K562 (cell line): ENCODE data around the gene DNM1. TPM values are rescaled to one million over a fixed set of nuclear protein-coding genes. Genes with fewer than 3 reads are reported as not detected.

Experiments used
- CBFB ChIP-seq: sonication (generic); formaldehyde crosslinking; IDR thresholded peaks from 2 replicates; pipeline ENCODE4 v1.4.0; 2020; ENCODE audit warnings: mild to moderate bottlenecking, missing genetic modification reagents
- ELK3 ChIP-seq: fragments of 450-650 bp; formaldehyde crosslinking; IDR thresholded peaks from 2 replicates; pipeline ENCODE4 v1.4.0; 2020; ENCODE audit warnings: mild to moderate bottlenecking
- HSF4 ChIP-seq: fragments of 250-450 bp; sonication (Bioruptor Pico); IDR thresholded peaks from 2 replicates; pipeline ENCODE4 v2.1.2; 2022; ENCODE audit warnings: mild to moderate bottlenecking, moderate library complexity, borderline replicate concordance
- MAFG ChIP-seq: fragments of 450-650 bp; conservative IDR thresholded peaks from 2 replicates; pipeline ENCODE4 v1.6.1; 2016; ENCODE audit warnings: missing genetic modification characterization, missing compliant biosample characterization
- MCM5 ChIP-seq: fragments of 450-650 bp; IDR thresholded peaks from 2 replicates; pipeline ENCODE4 v1.6.1; 2016; ENCODE audit warnings: low read depth
- MLLT1 ChIP-seq, 2 experiments: fragments of 450-650 bp; IDR thresholded peaks; 2 replicates each; pipeline ENCODE4 v1.6.1; 2016
- MTA2 ChIP-seq: fragments of 450-650 bp; IDR thresholded peaks from 2 replicates; pipeline ENCODE4 v1.6.1; 2016; ENCODE audit warnings: low read depth
- NCOA4 ChIP-seq: fragments of 450-650 bp; IDR thresholded peaks from 2 replicates; pipeline ENCODE4 v1.6.1; 2018; ENCODE audit warnings: mild to moderate bottlenecking; ENCODE audit not compliant: partially characterized antibody
- NCOA6 ChIP-seq: fragments of 450-650 bp; IDR thresholded peaks from 2 replicates; pipeline ENCODE4 v1.6.1; 2017; ENCODE audit warnings: mild to moderate bottlenecking
- NR2F6 ChIP-seq: fragments of 450-650 bp; formaldehyde crosslinking; IDR thresholded peaks from 2 replicates; pipeline ENCODE4 v1.4.0; 2020; ENCODE audit warnings: mild to moderate bottlenecking
- PHF20 ChIP-seq: fragments of 450-650 bp; IDR thresholded peaks from 2 replicates; pipeline ENCODE4 v1.6.1; 2018; ENCODE audit not compliant: partially characterized antibody
- RCOR1 ChIP-seq, 2 experiments: IDR thresholded peaks; 2 replicates each; pipeline ENCODE4 v1.6.1; 2012; ENCODE audit warnings: low read depth in 2 of 2, low read length in 2 of 2, borderline replicate concordance in 1 of 2, improper control_type of control experiment in 1 of 2
- RREB1 ChIP-seq: fragments of 250-450 bp; sonication (Bioruptor Pico); IDR thresholded peaks from 2 replicates; pipeline ENCODE4 v1.4.0; 2020
- SLC30A9 ChIP-seq: fragments of 250-450 bp; sonication (Bioruptor Pico); IDR thresholded peaks from 2 replicates; pipeline ENCODE4 v1.8.0; 2022; ENCODE audit warnings: mild to moderate bottlenecking, moderate library complexity
- SMAD2 ChIP-seq: fragments of 150-350 bp; IDR thresholded peaks from 2 replicates; pipeline ENCODE4 v1.6.1; 2014; ENCODE audit warnings: low read depth, mild to moderate bottlenecking, low read length
- USF1 ChIP-seq: sonication (generic); formaldehyde crosslinking; IDR thresholded peaks from 2 replicates; pipeline ENCODE4 v1.9.0; 2022; ENCODE audit warnings: mild to moderate bottlenecking, missing genetic modification reagents
- ZFX ChIP-seq: sonication (generic); formaldehyde crosslinking; IDR thresholded peaks from 2 replicates; pipeline ENCODE4 v1.8.0; 2022; ENCODE audit warnings: mild to moderate bottlenecking, missing genetic modification reagents, moderate library complexity
- ZKSCAN3 ChIP-seq: fragments of 250-450 bp; sonication (Bioruptor Pico); IDR thresholded peaks from 2 replicates; pipeline ENCODE4 v1.4.0; 2020
- ZNF143 ChIP-seq: sonication (generic); formaldehyde crosslinking; IDR thresholded peaks from 2 replicates; pipeline ENCODE4 v1.9.0; 2022; ENCODE audit warnings: mild to moderate bottlenecking, missing genetic modification reagents
- ZNF253 ChIP-seq: fragments of 250-450 bp; sonication (Bioruptor Pico); conservative IDR thresholded peaks from 2 replicates; pipeline ENCODE4 v1.6.1; 2021; ENCODE audit warnings: mild to moderate bottlenecking
- ZNF436 ChIP-seq: fragments of 250-450, 450-650 bp; sonication (Bioruptor Pico); formaldehyde crosslinking; IDR thresholded peaks from 2 replicates; pipeline ENCODE4 v1.7.0; 2020; ENCODE audit warnings: mild to moderate bottlenecking
- polyA plus RNA-seq, 8 experiments: library from polyadenylated mRNA; depleted of rRNA in 4 of 8; stranded (reverse) in 5 of 8; unstranded in 3 of 8; fragments of >200 nt; fragmentation: Nextera tagmentation in 2 of 8; fragmentation: Illumina TruSeq in 1 of 8; extraction: Ambion mirVana in 2 of 8; extraction: Trizol in 1 of 8; gene quantifications; 2 replicates each; pipeline versions ENCODE4 v1.2.1 to v1.2.3, GENCODE V29; 2011 to 2014; ENCODE audit warnings: inconsistent platforms in 1 of 8, missing spikeins in 1 of 8
- total RNA-seq, 7 experiments: library from RNA; depleted of rRNA in 6 of 7; stranded (reverse); fragments of >200 nt in 6 of 7; fragmentation: Illumina TruSeq in 2 of 7; extraction: Trizol in 2 of 7; gene quantifications; 2 replicates each; pipeline versions ENCODE4 v1.2.1 to v1.2.3, GENCODE V29; 2011 to 2021; ENCODE audit warnings: low replicate concordance in 1 of 7

The DNM1 gene
- total and polyA plus RNA-seq, 9 of the 15 experiments (the other 6 are each of a cell fraction or from before 2014, with no cell fraction given) = 0.39 to 23.1 (median 9.1) TPM

- TF ChIP-seq MCM5 (no peak), ZNF253 (no peak), SLC30A9 (CRISPR knock-in tag) (peak; percentile 33; the same call in 1 of the 2 replicates), RREB1 (CRISPR knock-in tag) (no peak; the same call in none of the 2 replicates), MLLT1 (IDR thresholded peaks at IDR 0.05) (no peak), RCOR1 (IDR thresholded peaks at IDR 0.05; ENCODE audit: borderline replicate concordance in 1 of 2, low read depth in 2 of 2, low read length in 2 of 2) (peak in 1 of 2 experiments; percentile 93; a peak in 2 of 4 replicates), ZKSCAN3 (CRISPR knock-in tag) (no peak), SMAD2 (no peak), NCOA6 (no peak), USF1 (no peak), ZFX (CRISPR knock-in tag) (no peak), NR2F6 (CRISPR knock-in tag) (no peak), CBFB (CRISPR knock-in tag) (no peak), ZNF143 (CRISPR knock-in tag) (no peak), ZNF436 (CRISPR knock-in tag) (no peak), ELK3 (CRISPR knock-in tag) (no peak), HSF4 (CRISPR knock-in tag) (no peak), PHF20 (no peak), NCOA4 (no peak), MTA2 (no peak), MAFG (tag) (no peak)
These were observed 11.7 kb upstream of the DNM1 start, which contains the start of gene CIZ1 (continued) for GRCh38 chr9:128191406-128192046.
